ENCODE data around the gene CALHM1.

DNA sequence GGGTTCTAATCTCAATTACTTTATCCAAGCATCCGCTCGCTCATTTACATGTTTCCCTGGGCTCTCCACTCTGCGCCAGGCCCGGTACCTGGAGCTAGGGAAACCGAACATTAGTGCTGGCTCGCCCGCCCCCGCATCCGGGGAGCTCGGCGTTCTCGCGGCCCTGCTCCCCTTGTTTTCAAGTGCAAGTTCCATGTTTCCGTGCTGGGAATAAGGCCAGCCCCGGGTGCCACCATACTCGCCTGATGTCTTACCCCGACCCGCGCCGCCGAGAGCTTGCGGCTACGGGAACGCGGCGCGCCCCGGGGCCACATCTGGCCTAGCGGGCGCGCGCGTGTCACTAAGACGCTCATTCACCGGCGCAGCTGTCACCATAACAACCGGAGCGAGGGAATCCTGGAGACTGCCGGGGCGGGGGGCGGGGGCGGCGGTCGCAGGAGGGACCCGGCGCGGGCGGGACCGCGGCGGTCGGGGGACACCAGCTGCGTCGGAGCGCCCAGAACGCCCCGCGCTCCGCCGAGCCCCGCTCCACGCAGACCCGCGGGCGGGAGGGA is 34.7 kb upstream of the CALHM1 start, which contains the start of gene NEURL1:
- no peak for TF ChIP-seq POLR2A (IDR thresholded peaks at IDR 0.05; ENCODE audit: low read depth, low read length)
- no peak for TF ChIP-seq POLR2AphosphoS5 (IDR thresholded peaks at IDR 0.05; ENCODE audit: low read depth, low read length)
- no peak for TF ChIP-seq TAF1 (IDR thresholded peaks at IDR 0.05; ENCODE audit: borderline replicate concordance, low read depth, low read length)
